HepG2 (cell line): ENCODE data around the gene CD209. TPM values are rescaled to one million over a fixed set of nuclear protein-coding genes. Genes with fewer than 3 reads are reported as not detected.

Experiments used
- ATAC-seq: fragments of 200-7000 bp; cut with Tn5 transposase; 3 replicates; pipeline ENCODE4 v1.9.1; 2020; ENCODE audit warnings: mild to moderate bottlenecking, moderate library complexity
- BruUV-seq: library from RNA; stranded (reverse); fragments of 400-500 nt; replicated peaks from 2 replicates; lab custom pipeline; 2021; lab: Mats Ljungman, UMichigan
- CTCF ChIA-PET: fragments of 300-600 bp; formaldehyde crosslinking; extraction: SDS; loops from one replicate; lab custom pipeline; 2021; ENCODE audit warnings: low total read pairs, inconsistent platforms, low intra/inter-chr PET ratio; lab: Yijun Ruan, JAX
- POLR2A ChIA-PET: fragments of 350-600 bp; sonication (Branson Sonifier 250); formaldehyde crosslinking; loops from one replicate; lab custom pipeline; 2020; ENCODE audit warnings: antibody characterized with exemption, inconsistent platforms; lab: Yijun Ruan, JAX
- DNase-seq: peaks from one replicate; pipeline ENCODE4 v3.0.0-alpha.2; 2015; ENCODE audit warnings: low spot score
- FAIRE-seq: peaks from 3 replicates; lab custom pipeline; 2011; peaks lifted over from hg19 to GRCh38; lab: Jason Lieb, UNC
- H2AFZ ChIP-seq: one replicate; pipeline ENCODE4 v1.6.1; 2011; ENCODE audit warnings: low read length, inconsistent platforms
- H3K27ac ChIP-seq: fragments of 300-600 bp; 3 replicates; pipeline ENCODE4 v1.8.0; 2011; ENCODE audit warnings: mixed run types, mild to moderate bottlenecking, mixed read lengths, low read length, inconsistent platforms; ENCODE audit not compliant: insufficient read depth; ENCODE audit errors: extremely low read length
- H3K27me3 ChIP-seq, 2 experiments: fragments of 200-600 bp in 1 of 2; 2 replicates in 1 of 2; 3 replicates in 1 of 2; pipeline versions ENCODE4 v1.6.0 to v1.8.0; 2011; ENCODE audit warnings: low read length in 2 of 2, mild to moderate bottlenecking in 2 of 2, moderate library complexity in 2 of 2, inconsistent platforms in 1 of 2; ENCODE audit not compliant: insufficient read depth in 2 of 2, control insufficient read depth in 1 of 2
- H3K36me3 ChIP-seq, 2 experiments: fragments of 200-600 bp in 1 of 2; replicated peaks in 1 of 2; 2 replicates in 1 of 2; 3 replicates in 1 of 2; pipeline versions ENCODE4 v1.5.1 to v1.8.0; 2011; ENCODE audit warnings: low read length in 2 of 2, inconsistent platforms in 1 of 2; ENCODE audit not compliant: insufficient read depth in 2 of 2, control insufficient read depth in 1 of 2
- H3K4me1 ChIP-seq: 2 replicates; pipeline ENCODE4 v1.5.1; 2012; ENCODE audit warnings: low read length, inconsistent platforms; ENCODE audit not compliant: insufficient read depth
- H3K4me2 ChIP-seq: 2 replicates; pipeline ENCODE4 v1.6.0; 2011; ENCODE audit warnings: low read depth, low read length, inconsistent platforms
- H3K4me3 ChIP-seq, 3 experiments: fragments of 200-600 bp in 1 of 3; sonication (generic), shearing (Covaris generic) in 1 of 3; replicated peaks in 1 of 3; 2 replicates each; pipeline ENCODE4 v1.5.1; 2011 to 2016; ENCODE audit warnings: low read length in 3 of 3, inconsistent platforms in 2 of 3, low read depth in 2 of 3, mild to moderate bottlenecking in 2 of 3, control low read depth in 1 of 3, mixed read lengths in 1 of 3; ENCODE audit not compliant: insufficient read depth in 1 of 3
- H3K79me2 ChIP-seq: one replicate; pipeline ENCODE4 v1.6.1; 2011; ENCODE audit warnings: low read length, inconsistent platforms; ENCODE audit not compliant: insufficient read depth
- H3K9ac ChIP-seq: 2 replicates; pipeline ENCODE4 v1.6.0; 2011; ENCODE audit warnings: mild to moderate bottlenecking, low read depth, low read length, inconsistent platforms; ENCODE audit not compliant: insufficient read depth
- H3K9me3 ChIP-seq: 2 replicates; pipeline ENCODE4 v1.5.1; 2012; ENCODE audit warnings: mild to moderate bottlenecking, low read length
- H4K20me1 ChIP-seq: 2 replicates; pipeline ENCODE4 v1.6.0; 2011; ENCODE audit warnings: inconsistent platforms, mild to moderate bottlenecking, low read length, moderate library complexity; ENCODE audit not compliant: insufficient read depth
- CENPX ChIP-seq: sonication (generic); formaldehyde crosslinking; IDR thresholded peaks from 2 replicates; pipeline ENCODE4 v1.9.0; 2021; ENCODE audit warnings: mild to moderate bottlenecking, missing genetic modification reagents, moderate library complexity
- JDP2 ChIP-seq: sonication (generic); formaldehyde crosslinking; IDR thresholded peaks from 2 replicates; pipeline ENCODE4 v1.8.1; 2022; ENCODE audit warnings: missing genetic modification reagents, borderline replicate concordance
- NR2C2 ChIP-seq: sonication (generic); formaldehyde crosslinking; IDR thresholded peaks from 2 replicates; pipeline ENCODE4 v1.4.0; 2020; ENCODE audit warnings: missing genetic modification reagents, mild to moderate bottlenecking, moderate library complexity, borderline replicate concordance
- TP53 ChIP-seq: sonication (generic); formaldehyde crosslinking; conservative IDR thresholded peaks from 2 replicates; pipeline ENCODE4 v1.4.0; 2020; ENCODE audit warnings: missing genetic modification reagents
- ZNF160 ChIP-seq: sonication (generic); formaldehyde crosslinking; IDR thresholded peaks from 2 replicates; pipeline ENCODE4 v1.8.0; 2022; ENCODE audit warnings: mild to moderate bottlenecking, inconsistent platforms, missing genetic modification reagents
- WGBS: methylation state at CpG from one replicate; pipeline ENCODE4 v1.1.6; 2017; ENCODE audit warnings: low lambda C conversion rate; 5-methylcytosine and 5-hydroxymethylcytosine counted together
- in situ Hi-C: cut with HindIII; loops from 2 replicates; pipeline ENCODE4 v1.10.0; 2017; ENCODE audit warnings: low pct_unique_long_range_greater_than_20kb; ENCODE audit not compliant: extremely low pct_ligation_motif_present
- intact Hi-C: fragments of 100-400 bp; cut with micrococcal nuclease; formaldehyde crosslinking; loops from one replicate; pipeline ENCODE4 v1.10.0; 2022; ENCODE audit not compliant: unreplicated experiment
- polyA plus RNA-seq, 8 experiments: library from polyadenylated mRNA; depleted of rRNA in 3 of 8; stranded (reverse) in 7 of 8; unstranded in 1 of 8; fragments of >200 nt; fragmentation: Illumina TruSeq in 4 of 8; extraction: Trizol in 4 of 8; gene quantifications; 2 replicates each; pipeline versions ENCODE4 v1.2.1 to v1.2.3, GENCODE V29; 2011 to 2016; ENCODE audit warnings: low read depth in 4 of 8, missing spikeins in 1 of 8, mixed read lengths in 1 of 8; ENCODE audit not compliant: insufficient read depth in 1 of 8
- total RNA-seq, 5 experiments: library from RNA; depleted of rRNA; stranded (reverse); fragments of >200 nt; fragmentation: Illumina TruSeq; extraction: Trizol; gene quantifications; 2 replicates each; pipeline ENCODE4 v1.2.3, GENCODE V29; 2016; ENCODE audit warnings: low read depth in 1 of 5
- TF ChIP-seq, protein P1 (sequence below): sonication (generic); formaldehyde crosslinking; IDR thresholded peaks from 2 replicates; pipeline ENCODE4 v1.5.1; 2020; ENCODE audit warnings: mild to moderate bottlenecking, missing genetic modification reagents, borderline replicate concordance
- TF ChIP-seq, protein P2 (sequence below): fragments of 450-650 bp; IDR thresholded peaks from 2 replicates; pipeline ENCODE4 v1.6.1; 2016

Gene CD209
- total and polyA plus RNA-seq, 2 of the 13 experiments (the other 11 are each of a cell fraction or from before 2014, with no cell fraction given): not detected

DNA sequence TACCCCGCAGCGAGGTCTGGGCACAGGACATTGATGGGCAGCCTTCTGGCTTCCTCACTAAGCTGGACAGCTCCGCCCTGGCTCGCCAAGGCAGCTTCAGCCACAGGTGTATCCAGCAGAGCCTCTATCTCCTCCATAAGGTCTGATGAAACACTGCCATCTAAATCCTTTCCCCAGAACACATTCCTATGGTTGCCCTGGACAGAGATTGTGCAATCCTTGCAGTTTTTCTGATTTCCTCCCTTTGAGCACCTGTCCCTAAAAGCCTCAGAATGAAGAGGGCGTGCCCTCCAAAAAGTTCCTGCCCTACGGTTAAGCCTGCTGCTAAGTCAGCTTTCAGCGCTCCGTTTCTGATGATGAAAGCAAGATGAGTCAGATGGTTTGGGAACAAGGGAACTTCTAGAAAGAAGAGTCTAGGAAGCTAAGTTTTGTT lies 36.7 kb upstream of the CD209 start (continued):
- no peak for TF ChIP-seq CENPX (CRISPR knock-in tag)
- TF ChIP-seq JDP2 (CRISPR knock-in tag): no peak

DNA sequence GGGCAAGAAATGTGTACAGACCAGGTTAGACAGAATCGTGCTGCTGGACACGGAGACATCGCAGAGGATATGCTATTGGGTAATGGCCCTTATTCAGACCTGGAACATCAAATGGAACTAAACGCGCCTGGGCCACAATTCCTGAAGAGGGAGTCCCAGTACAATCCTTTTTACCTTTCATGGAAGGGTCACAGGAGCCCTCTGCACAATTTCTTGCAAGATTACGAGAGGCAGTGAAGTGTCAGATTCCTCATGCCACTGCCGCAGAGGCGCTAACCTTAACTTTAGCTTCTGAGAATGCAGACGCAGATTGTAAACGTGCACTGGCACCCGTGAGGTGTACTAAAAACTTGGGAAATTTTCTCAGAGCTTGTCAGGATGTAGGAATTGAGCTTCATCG lies 33.8 kb upstream of the CD209 start:
- CTCF ChIA-PET: no interaction called here
- no peaks in the 10 kb centered on the region; the same call in 1 of the 2 replicates for H4K20me1 ChIP-seq
- no peak overlapping the region for H3K4me2 ChIP-seq
- peaks cover 0 to 38% of the 10 kb centered on the region in 2 experiments; a peak in 2 of 5 replicates for H3K27me3 ChIP-seq
- no peaks in the 10 kb centered on the region for H3K79me2 ChIP-seq
- ATAC-seq (no peak), FAIRE-seq (no peak), DNase-seq (no peak)
- H3K27ac ChIP-seq: no peak overlapping the region
- no peaks in the 10 kb centered on the region for H3K36me3 ChIP-seq
- intact Hi-C loops (no loop called here), in situ Hi-C loops (no loop called here)
- POLR2A ChIA-PET: no interaction called here
- no peaks in the 10 kb centered on the region for H3K4me1 ChIP-seq
- 21% methylated on average over 12 of the region's 12 CpGs for WGBS
- no peak overlapping the region for H2AFZ ChIP-seq
- no peak for TF ChIP-seq TP53 (CRISPR knock-in tag)
- TF ChIP-seq ZNF160 (CRISPR knock-in tag): no peak
- H3K9me3 ChIP-seq: no peaks in the 10 kb centered on the region
- H3K4me3 ChIP-seq: no peak overlapping the region
- no TSS peak for BruUV-seq
- H3K9ac ChIP-seq: no peak overlapping the region

DNA sequence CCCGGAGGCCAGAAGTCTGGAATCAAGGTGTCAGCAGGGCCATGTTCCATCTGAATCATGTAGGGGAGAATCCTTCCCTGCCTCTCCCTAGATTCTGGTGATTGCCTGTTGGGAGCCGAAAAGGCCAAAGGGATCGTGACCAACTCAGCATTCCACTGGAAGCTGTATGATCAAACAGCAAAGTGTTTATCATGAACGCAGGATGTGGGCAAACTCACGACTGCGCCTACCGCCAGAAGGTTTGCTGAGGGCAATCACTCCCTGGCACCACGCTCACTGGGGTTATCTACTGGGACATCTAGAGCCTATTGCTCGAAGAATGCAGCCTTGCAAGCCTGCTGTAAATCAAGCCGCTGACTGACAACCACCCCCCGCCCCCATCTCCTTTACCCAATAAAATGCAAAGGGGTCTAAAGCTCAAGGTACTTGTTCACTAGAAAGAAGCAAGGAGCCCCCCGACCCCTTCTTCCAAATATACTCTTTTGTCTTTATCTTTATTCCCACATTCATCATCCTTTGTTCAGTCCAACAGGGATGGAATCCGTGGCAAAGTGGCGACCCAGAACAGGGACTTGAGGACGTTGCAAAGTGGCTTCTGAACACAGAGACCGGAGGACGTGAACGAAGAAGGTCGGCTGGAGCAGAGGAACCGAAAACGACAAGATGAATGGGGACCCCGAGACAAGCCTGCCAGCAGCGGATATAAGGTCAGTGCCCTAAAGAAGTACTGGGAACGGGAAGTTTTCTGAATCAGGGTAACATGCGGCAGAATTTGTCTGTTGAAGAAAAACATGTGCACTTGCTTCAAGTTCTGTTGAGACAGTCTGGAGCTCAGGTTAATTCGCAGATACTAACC lies 32.5 kb upstream of the CD209 start:
- 43% methylated on average over 18 of the region's 26 CpGs for WGBS
- Histone ChIP-seq H3K4me3 (no peak overlapping the region), H3K27ac (no peak overlapping the region), H3K27me3 (peaks cover 0 to 48% of the 10 kb centered on the region in 2 experiments; a peak in 2 of 5 replicates), H4K20me1 (no peaks in the 10 kb centered on the region; the same call in 1 of the 2 replicates), H3K36me3 (no peaks in the 10 kb centered on the region), H3K79me2 (no peaks in the 10 kb centered on the region), H3K9ac (no peak overlapping the region), H3K4me2 (no peak overlapping the region), H3K4me1 (no peaks in the 10 kb centered on the region), H2AFZ (no peak overlapping the region), H3K9me3 (no peaks in the 10 kb centered on the region)
- FAIRE-seq (no peak), DNase-seq (no peak), ATAC-seq (no peak)
- no TSS peak for BruUV-seq
- intact Hi-C loops (no loop called here), in situ Hi-C loops (no loop called here)
- ChIA-PET CTCF (no interaction called here), POLR2A (no interaction called here)
- TF ChIP-seq, protein P1, sequence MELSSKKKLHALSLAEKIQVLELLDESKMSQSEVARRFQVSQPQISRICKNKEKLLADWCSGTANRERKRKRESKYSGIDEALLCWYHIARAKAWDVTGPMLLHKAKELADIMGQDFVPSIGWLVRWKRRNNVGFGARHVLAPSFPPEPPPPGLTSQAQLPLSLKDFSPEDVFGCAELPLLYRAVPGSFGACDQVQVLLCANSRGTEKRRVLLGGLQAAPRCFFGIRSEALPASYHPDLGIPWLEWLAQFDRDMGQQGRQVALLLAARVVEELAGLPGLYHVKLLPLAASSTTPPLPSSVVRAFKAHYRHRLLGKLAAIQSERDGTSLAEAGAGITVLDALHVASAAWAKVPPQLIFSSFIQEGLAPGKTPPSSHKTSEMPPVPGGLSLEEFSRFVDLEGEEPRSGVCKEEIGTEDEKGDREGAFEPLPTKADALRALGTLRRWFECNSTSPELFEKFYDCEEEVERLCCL: no peak
- TF ChIP-seq NR2C2 (CRISPR knock-in tag): no peak
- TF ChIP-seq, protein P2, sequence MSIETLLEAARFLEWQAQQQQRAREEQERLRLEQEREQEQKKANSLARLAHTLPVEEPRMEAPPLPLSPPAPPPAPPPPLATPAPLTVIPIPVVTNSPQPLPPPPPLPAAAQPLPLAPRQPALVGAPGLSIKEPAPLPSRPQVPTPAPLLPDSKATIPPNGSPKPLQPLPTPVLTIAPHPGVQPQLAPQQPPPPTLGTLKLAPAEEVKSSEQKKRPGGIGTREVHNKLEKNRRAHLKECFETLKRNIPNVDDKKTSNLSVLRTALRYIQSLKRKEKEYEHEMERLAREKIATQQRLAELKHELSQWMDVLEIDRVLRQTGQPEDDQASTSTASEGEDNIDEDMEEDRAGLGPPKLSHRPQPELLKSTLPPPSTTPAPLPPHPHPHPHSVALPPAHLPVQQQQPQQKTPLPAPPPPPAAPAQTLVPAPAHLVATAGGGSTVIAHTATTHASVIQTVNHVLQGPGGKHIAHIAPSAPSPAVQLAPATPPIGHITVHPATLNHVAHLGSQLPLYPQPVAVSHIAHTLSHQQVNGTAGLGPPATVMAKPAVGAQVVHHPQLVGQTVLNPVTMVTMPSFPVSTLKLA: peak; percentile 56
